HEK293T (cell line): ENCODE measurements around the gene GPR157.

Experiments used
- CTCF ChIA-PET: fragments of 350-600 bp; formaldehyde crosslinking; extraction: SDS; loops from one replicate; lab custom pipeline; 2021; ENCODE audit warnings: antibody characterized with exemption, inconsistent platforms; lab: Yijun Ruan, JAX
- POLR2A ChIA-PET: fragments of 350-600 bp; formaldehyde crosslinking; extraction: SDS; loops from one replicate; lab custom pipeline; 2020; ENCODE audit warnings: antibody characterized with exemption, inconsistent platforms; lab: Yijun Ruan, JAX
- DNase-seq: peaks from one replicate; pipeline ENCODE4 v3.0.0; 2012; ENCODE audit warnings: mixed read lengths; ENCODE audit errors: extremely low spot score
- ARNT ChIP-seq: fragments of 450-650 bp; IDR thresholded peaks from 2 replicates; pipeline ENCODE4 v1.6.1; 2017; ENCODE audit warnings: mild to moderate bottlenecking
- BHLHE40 ChIP-seq: fragments of 450-650 bp; IDR thresholded peaks from 2 replicates; pipeline ENCODE4 v1.6.1; 2016; ENCODE audit warnings: mild to moderate bottlenecking, moderate library complexity, borderline replicate concordance
- CTBP1 ChIP-seq: fragments of 450-650 bp; IDR thresholded peaks from 2 replicates; pipeline ENCODE4 v1.6.1; 2016; ENCODE audit warnings: borderline replicate concordance
- ELF4 ChIP-seq: fragments of 450-650 bp; IDR thresholded peaks from 2 replicates; pipeline ENCODE4 v1.6.1; 2017; ENCODE audit warnings: antibody characterized with exemption
- FOXA1 ChIP-seq: fragments of 450-650 bp; IDR thresholded peaks from 2 replicates; pipeline ENCODE4 v1.6.1; 2016; ENCODE audit warnings: mild to moderate bottlenecking
- FOXK2 ChIP-seq: fragments of 450-650 bp; IDR thresholded peaks from 2 replicates; pipeline ENCODE4 v1.6.1; 2016; ENCODE audit warnings: mild to moderate bottlenecking
- FOXM1 ChIP-seq: fragments of 450-650 bp; IDR thresholded peaks from 2 replicates; pipeline ENCODE4 v1.6.1; 2017; ENCODE audit warnings: mild to moderate bottlenecking, borderline replicate concordance
- HDGF ChIP-seq: fragments of 450-650 bp; IDR thresholded peaks from 2 replicates; pipeline ENCODE4 v1.6.1; 2017; ENCODE audit warnings: antibody characterized with exemption, borderline replicate concordance
- L3MBTL2 ChIP-seq: fragments of 450-650 bp; conservative IDR thresholded peaks from 2 replicates; pipeline ENCODE4 v1.6.1; 2016; ENCODE audit warnings: mild to moderate bottlenecking
- LEF1 ChIP-seq: fragments of 450-650 bp; IDR thresholded peaks from 2 replicates; pipeline ENCODE4 v1.6.1; 2017; ENCODE audit warnings: mild to moderate bottlenecking, borderline replicate concordance
- NFRKB ChIP-seq: fragments of 450-650 bp; IDR thresholded peaks from 2 replicates; pipeline ENCODE4 v1.6.1; 2016; ENCODE audit warnings: mild to moderate bottlenecking, moderate library complexity
- SP1 ChIP-seq: fragments of 450-650 bp; IDR thresholded peaks from 2 replicates; pipeline ENCODE4 v1.6.1; 2017
- SUZ12 ChIP-seq: fragments of 450-650 bp; IDR thresholded peaks from 2 replicates; pipeline ENCODE4 v1.6.1; 2016; ENCODE audit warnings: mild to moderate bottlenecking
- TARDBP ChIP-seq: fragments of 450-650 bp; IDR thresholded peaks from 2 replicates; pipeline ENCODE4 v1.6.1; 2016
- ZNF384 ChIP-seq: fragments of 450-650 bp; IDR thresholded peaks from 2 replicates; pipeline ENCODE4 v1.6.1; 2016
- TF ChIP-seq, protein P1 (sequence below): fragments of 450-650 bp; IDR thresholded peaks from 2 replicates; pipeline ENCODE4 v1.6.1; 2016

GPR157 gene

DNA sequence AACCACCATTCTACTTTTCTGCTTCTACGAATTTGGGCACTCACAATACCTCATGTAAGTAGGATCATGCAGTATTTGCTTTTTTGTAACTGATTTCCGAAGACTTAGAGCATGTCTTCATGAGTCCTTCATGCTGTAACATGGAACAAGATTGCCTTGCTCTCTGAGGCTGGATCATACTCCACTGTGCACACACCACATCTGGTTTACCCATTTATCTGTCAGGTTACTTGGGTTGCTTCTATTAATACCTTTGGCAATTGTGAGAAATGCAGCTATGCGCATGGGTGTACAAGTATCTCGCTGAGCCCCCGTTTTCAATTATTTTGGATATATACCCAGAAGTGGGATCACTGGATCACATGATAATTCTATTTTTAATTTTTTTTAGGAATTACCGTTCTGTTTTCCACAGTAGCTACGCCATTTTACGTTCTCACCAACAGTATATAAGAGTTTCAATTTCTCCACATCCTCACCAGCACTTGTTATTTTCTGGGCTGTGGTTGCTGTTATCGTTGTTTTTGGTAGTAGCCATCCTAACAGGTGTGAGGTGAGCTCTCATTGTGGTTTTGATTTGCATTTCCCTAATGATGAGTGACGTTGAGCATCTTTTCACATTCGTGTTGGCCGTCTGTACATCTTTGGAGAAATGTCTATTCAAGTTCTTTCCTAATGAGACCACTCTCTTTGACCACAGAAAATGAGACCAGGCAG lies 48.8 kb downstream of the GPR157 start:
- no peak for DNase-seq
- ChIA-PET POLR2A (interaction anchor here (1.0 kb wide), 1 partner anchor 19 kb away, joined by 5 read pairs; no protein-coding TSS in a partner anchor), CTCF (interaction anchor here (1.7 kb wide), 1 partner anchor 75 kb away, joined by 3 read pairs; no protein-coding TSS in a partner anchor)
- no peak for TF ChIP-seq FOXA1
- TF ChIP-seq, protein P1, sequence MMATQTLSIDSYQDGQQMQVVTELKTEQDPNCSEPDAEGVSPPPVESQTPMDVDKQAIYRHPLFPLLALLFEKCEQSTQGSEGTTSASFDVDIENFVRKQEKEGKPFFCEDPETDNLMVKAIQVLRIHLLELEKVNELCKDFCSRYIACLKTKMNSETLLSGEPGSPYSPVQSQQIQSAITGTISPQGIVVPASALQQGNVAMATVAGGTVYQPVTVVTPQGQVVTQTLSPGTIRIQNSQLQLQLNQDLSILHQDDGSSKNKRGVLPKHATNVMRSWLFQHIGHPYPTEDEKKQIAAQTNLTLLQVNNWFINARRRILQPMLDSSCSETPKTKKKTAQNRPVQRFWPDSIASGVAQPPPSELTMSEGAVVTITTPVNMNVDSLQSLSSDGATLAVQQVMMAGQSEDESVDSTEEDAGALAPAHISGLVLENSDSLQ = no peak
- no peak for TF ChIP-seq BHLHE40
- no peak for TF ChIP-seq ZNF384
- TF ChIP-seq CTBP1 = no peak
- TF ChIP-seq L3MBTL2 = no peak
- no peak for TF ChIP-seq ELF4
- no peak for TF ChIP-seq HDGF
- no peak for TF ChIP-seq FOXK2

DNA sequence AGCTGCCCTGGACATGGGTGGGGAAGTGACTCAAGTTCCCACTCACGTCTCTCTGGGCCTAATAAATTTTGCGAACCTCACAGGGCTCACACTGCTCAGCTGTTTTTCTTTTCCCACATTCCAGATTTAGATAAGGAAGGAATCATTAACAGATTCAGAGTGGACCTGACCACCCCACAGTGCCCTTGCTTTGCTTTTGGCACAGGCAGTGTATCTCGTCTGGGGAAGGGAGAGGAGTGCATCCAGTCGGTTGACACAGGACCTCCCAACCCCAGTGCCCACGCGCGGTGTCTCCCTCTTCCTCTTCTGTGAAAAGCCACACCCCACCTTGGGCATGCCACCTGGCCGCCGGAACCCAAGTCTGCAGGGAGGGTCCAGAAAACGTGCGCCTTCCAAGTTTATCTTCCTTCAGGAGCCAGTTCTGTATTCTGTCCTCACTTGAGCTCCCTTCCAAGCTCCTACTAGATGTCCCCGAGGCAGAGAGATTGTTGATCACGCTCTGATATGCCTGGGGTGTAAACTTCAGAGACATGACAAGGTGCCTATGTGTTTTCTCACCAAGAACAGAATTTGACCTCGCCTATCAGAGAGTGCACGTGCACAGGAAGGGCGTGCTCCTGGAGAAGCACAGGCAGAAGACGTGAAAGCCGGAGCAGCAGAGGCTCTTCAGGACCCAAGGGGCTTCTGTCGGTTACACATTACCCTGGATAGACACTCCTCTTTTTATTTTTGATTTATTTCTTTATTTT lies 50.0 kb downstream of the GPR157 start:
- ChIA-PET POLR2A (no interaction called here), CTCF (interaction anchor here (1.7 kb wide), 1 partner anchor 74 kb away, joined by 3 read pairs; no protein-coding TSS in a partner anchor)
- no peak for TF ChIP-seq ZNF384
- TF ChIP-seq, protein P1 = no peak
- no peak for TF ChIP-seq ELF4
- TF ChIP-seq SUZ12 = no peak
- TF ChIP-seq CTBP1 = no peak
- TF ChIP-seq LEF1 = no peak
- no peak for TF ChIP-seq NFRKB
- no peak for TF ChIP-seq SP1
- TF ChIP-seq FOXM1 = no peak
- no peak for TF ChIP-seq HDGF
- TF ChIP-seq FOXA1 = no peak
- no peak for TF ChIP-seq FOXK2
- no peak for TF ChIP-seq L3MBTL2
- no peak for TF ChIP-seq ARNT
- TF ChIP-seq BHLHE40 = no peak
- TF ChIP-seq TARDBP = no peak

DNA sequence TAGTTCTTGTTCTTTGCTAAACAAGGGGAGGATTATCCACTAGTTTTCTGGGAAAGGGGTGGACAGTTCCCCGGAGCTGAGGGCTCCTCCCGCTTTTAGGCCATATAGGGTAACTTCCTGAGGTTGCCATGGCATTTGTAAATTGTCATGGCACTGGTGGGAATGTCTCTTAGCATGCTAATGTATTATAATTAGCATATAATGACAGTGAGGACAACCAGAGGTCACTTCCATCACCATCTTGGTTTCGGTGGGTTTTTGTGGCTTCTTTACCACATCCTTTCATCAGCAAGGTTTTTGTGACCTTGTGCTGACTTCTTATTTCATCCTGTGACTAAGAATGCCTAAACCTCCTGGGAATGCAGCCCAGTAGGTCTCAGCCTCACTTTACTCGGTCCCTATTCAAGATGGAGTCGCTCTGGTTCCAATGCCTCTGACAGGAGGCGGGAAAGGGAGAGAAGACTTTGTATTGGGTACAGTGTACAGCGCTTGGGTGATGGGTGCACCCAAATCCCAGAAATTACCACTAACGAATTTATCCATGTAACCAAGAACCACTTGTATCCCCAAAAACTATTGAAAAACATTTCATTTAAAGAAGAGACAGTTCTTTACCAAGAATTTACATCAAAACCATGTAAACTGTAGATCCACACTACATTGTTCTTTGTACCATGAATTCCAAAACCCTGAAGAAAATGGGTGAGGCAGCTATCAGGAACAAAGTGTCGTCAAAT lies 50.7 kb downstream of the GPR157 start:
- POLR2A ChIA-PET = no interaction called here
- DNase-seq = no peak
- TF ChIP-seq LEF1 (no peak), FOXM1 (no peak), BHLHE40 (no peak), ELF4 (no peak), HDGF (no peak), SP1 (no peak), CTBP1 (no peak), ARNT (no peak), TARDBP (no peak), NFRKB (no peak), ZNF384 (no peak), FOXA1 (no peak), SUZ12 (no peak)
- TF ChIP-seq, protein P1 = no peak
- CTCF ChIA-PET = interaction anchor here (1.7 kb wide), 1 partner anchor 73 kb away, joined by 3 read pairs; no protein-coding TSS in a partner anchor

More for the DNA sequence above, 50.0 kb downstream of the GPR157 start:
- no peak for DNase-seq

DNA sequence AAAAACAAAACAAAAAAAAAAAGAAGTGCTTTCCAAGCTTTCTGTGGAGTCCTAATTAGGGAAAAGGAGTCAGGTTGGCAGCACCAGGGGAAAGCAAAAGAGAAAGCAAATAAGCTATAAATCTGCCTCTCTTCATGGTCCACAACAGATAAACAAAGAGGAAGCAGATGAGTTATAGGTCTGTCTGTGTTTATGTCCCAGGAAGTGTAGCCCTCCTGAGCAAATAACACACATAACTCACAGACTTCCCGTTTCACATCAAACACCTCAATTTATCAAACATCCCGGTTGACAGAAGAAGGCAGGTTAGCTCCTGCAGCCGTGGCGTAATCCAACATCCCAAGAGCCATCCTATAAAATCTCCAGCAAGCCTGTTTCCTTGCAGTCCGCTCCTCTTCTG lies 53.9 kb downstream of the GPR157 start:
- DNase-seq = no peak
- TF ChIP-seq, protein P1 = peak; percentile 65
- TF ChIP-seq FOXA1 (no peak), NFRKB (no peak)
- CTCF ChIA-PET = interaction anchor here (0.7 kb wide), 1 partner anchor 604 kb away, joined by 3 read pairs; no protein-coding TSS in a partner anchor
- POLR2A ChIA-PET = no interaction called here

DNA sequence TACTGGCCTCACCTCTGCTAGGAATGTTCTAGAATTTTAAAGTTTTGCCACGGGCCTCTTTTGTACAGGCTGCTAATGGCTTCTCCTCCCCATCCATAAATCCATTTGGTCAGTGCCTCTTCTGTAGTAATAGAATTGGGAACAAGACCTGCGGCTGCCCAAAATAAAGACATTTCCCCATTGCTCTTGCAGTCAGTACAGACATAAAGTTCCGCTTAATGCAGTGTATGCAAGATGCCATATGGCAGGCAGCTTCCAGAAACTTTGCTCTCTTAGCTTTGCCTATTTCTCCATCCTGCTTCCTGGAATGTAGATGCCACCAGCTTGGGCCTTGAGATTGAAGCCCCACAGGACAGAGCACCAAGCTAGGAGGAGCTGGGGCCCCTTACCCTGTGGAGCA lies 55.8 kb downstream of the GPR157 start:
- no peak for DNase-seq
- CTCF ChIA-PET = no interaction called here
- POLR2A ChIA-PET = no interaction called here
- TF ChIP-seq SP1 (no peak), LEF1 (no peak), FOXK2 (no peak), ARNT (no peak), BHLHE40 (no peak), L3MBTL2 (no peak), FOXM1 (no peak), CTBP1 (no peak), HDGF (no peak), TARDBP (no peak), ELF4 (no peak), SUZ12 (no peak), NFRKB (no peak), FOXA1 (no peak), ZNF384 (no peak)
- TF ChIP-seq, protein P1 = no peak
